ENCODE data around the gene CHGA.

DNA sequence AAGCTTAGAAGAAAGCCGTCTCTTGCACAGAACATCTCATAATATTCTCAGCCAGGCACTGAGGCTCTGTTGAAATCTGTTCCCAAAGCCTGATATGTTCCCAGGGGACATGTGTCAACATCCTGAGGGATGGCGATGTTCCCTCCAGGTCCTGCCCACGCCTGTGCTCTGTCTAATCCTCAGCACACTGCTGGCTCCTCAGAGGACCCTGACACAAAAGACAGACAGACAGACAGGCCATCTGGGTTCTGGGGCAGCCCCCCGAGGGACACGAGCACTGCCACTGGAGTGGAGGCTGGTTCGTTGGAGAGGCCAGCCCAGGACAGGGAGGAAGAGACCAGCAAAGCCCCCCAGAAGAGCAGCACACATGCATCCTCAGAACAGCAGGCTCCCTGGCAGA lies 27.8 kb downstream of the CHGA start:
- TF ChIP-seq, protein P1, sequence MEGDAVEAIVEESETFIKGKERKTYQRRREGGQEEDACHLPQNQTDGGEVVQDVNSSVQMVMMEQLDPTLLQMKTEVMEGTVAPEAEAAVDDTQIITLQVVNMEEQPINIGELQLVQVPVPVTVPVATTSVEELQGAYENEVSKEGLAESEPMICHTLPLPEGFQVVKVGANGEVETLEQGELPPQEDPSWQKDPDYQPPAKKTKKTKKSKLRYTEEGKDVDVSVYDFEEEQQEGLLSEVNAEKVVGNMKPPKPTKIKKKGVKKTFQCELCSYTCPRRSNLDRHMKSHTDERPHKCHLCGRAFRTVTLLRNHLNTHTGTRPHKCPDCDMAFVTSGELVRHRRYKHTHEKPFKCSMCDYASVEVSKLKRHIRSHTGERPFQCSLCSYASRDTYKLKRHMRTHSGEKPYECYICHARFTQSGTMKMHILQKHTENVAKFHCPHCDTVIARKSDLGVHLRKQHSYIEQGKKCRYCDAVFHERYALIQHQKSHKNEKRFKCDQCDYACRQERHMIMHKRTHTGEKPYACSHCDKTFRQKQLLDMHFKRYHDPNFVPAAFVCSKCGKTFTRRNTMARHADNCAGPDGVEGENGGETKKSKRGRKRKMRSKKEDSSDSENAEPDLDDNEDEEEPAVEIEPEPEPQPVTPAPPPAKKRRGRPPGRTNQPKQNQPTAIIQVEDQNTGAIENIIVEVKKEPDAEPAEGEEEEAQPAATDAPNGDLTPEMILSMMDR (IDR thresholded peaks at IDR 0.05; ENCODE audit: insufficient read depth, low read length) = no peak
- TF ChIP-seq GABPA (IDR thresholded peaks at IDR 0.05; ENCODE audit: low read depth) (no peak), POLR2AphosphoS5 (IDR thresholded peaks at IDR 0.05; ENCODE audit: low read depth) (no peak)
- TF ChIP-seq, protein P2, sequence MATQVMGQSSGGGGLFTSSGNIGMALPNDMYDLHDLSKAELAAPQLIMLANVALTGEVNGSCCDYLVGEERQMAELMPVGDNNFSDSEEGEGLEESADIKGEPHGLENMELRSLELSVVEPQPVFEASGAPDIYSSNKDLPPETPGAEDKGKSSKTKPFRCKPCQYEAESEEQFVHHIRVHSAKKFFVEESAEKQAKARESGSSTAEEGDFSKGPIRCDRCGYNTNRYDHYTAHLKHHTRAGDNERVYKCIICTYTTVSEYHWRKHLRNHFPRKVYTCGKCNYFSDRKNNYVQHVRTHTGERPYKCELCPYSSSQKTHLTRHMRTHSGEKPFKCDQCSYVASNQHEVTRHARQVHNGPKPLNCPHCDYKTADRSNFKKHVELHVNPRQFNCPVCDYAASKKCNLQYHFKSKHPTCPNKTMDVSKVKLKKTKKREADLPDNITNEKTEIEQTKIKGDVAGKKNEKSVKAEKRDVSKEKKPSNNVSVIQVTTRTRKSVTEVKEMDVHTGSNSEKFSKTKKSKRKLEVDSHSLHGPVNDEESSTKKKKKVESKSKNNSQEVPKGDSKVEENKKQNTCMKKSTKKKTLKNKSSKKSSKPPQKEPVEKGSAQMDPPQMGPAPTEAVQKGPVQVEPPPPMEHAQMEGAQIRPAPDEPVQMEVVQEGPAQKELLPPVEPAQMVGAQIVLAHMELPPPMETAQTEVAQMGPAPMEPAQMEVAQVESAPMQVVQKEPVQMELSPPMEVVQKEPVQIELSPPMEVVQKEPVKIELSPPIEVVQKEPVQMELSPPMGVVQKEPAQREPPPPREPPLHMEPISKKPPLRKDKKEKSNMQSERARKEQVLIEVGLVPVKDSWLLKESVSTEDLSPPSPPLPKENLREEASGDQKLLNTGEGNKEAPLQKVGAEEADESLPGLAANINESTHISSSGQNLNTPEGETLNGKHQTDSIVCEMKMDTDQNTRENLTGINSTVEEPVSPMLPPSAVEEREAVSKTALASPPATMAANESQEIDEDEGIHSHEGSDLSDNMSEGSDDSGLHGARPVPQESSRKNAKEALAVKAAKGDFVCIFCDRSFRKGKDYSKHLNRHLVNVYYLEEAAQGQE (IDR thresholded peaks at IDR 0.05; ENCODE audit: insufficient replicate concordance, low read depth) = no peak

Data from HL-60 (cell line).